Inflammatory macrophage (primary cell): ENCODE results near the gene TMEM176B.
A peak's percentile ranks its signal among the peaks of the same experiment; 100 is the strongest.
"Not testable (repeated sequence)": the region's sequence is repeated elsewhere in the genome, so short reads cannot be mapped to it uniquely, and the experiment has no call there.

Experiments used
- DNase-seq, 2 donors: peaks; one replicate each; pipeline ENCODE4 v3.0.0-alpha.2; 2020 to 2022

Gene TMEM176B

GRCh38 chr7:150788474-150789269 lies 11.5 kb downstream of the TMEM176B start:
- DNase-seq: no peak

GRCh38 chr7:150787321-150788281 lies 12.6 kb downstream of the TMEM176B start:
- peak; percentile 94 to 97 for DNase-seq

DNA sequence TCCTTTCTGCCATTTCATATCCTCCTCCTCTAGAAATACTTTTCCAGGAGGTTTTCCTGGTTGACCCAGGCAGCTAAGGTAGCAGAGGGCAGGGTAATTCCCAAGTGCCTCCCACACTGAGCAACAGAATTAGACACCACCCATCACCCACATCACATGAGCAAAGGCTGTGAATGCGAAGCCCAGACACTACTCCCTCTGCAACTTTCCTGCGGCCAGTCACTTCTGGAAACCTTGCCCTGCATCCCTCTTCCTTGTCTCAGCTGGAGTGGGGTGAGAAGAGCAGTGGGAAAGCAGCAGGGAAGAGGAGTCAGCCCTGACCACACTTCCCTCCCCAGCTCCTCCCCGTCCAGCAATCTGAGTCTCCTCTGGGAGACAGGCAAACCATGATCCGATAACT lies 15.2 kb downstream of the TMEM176B start:
- DNase-seq: peak; percentile 59 to 86

DNA sequence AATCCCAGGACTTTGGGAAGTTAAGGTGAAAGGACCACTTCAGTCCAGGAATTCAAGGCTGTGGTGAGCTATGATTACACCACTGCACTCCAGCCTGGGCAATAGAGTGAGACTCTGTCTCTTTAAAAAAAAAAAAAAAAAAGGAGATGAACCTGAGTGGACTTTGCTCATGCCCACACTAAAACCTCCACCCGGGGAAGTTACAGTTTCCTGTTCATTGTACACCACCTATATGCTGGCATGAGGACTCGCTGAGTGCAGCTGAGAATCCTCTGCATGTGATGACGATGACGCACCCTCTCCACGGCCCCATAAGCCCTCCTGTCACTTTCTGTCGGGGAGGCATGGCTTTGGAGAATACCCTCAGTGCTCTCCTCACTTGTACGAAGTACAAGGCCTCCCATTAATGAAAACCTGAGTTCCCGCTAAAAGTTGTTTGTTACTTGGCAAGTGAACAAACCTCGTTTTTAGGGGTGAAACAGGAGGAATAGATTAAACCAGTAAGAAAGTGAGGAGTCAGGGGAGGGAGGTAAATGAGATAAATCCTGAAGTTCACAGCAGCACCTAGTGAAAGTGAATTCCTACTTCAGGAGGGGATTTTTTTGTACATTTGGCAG lies 15.9 kb downstream of the TMEM176B start:
- DNase-seq: peak; percentile 71 to 88

- DNase-seq: no peak
Measured at GRCh38 chr7:150781961-150782360, 18.2 kb downstream of the TMEM176B start.

GRCh38 chr7:150781103-150781502 lies 19.1 kb downstream of the TMEM176B start:
- peak; percentile 81 to 84 for DNase-seq

- peak in 1 of 2 donors; percentile 34 for DNase-seq
Measured at GRCh38 chr7:150780292-150780691, 19.9 kb downstream of the TMEM176B start.

DNA sequence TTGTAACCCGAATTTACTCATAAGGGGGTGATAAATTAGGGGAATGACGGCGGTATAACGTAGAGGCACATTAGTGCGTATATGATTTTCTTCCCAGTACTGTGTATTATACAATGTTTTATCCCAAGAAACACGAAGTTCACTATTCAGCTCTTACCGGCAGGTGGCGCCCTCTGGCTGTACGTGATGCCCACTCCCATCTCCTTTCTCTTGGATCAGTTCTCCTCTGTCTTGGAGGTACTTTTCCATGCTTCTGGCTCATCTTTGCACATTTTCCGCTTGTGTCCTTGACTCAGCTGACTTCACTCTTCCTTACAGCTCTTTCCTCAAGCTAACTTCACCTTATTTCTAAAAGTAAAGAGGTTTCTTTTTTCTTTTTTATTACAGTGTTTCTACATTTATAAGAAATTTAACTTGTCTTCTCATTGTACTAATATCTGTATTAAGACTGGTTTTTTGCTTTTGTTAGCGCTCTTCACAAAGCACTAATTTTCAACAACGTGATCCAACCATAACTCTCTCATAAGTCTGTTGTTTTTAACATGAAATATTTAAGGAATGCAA lies 21.3 kb downstream of the TMEM176B start:
- peak; percentile 85 to 86 for DNase-seq

DNA sequence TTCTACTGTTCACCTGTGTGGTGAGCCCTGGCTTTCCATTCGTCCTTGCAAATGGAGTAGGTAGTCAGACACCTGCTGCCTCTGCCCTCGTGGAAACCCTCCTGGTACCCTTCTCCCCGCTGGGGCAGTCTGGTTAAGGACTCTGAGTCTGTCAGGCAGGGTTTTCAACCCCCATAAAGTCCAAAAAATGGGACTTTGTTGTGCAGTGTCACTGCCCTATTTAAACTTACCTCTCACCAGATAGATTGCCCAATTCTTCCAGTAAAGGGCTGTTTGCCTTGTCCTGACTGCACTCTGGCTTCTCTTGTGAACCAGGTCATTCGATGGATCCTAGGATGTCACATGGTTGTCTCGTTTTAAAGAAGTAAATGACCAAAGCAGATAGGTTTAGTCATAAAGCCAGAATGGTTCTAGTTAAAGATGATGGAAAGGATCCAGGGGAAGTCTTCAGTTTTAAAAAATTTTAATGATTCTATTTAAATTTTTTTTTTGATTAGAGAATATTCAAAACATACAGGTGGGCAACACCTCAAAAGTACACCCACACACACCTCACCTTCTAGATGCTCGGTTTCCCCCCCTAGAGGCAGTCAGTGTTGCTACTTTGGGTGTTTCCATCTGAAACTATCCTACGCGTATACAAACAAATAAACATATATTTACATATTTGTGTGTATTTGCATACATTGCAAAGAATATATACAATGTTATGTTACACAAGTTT lies 22.0 kb downstream of the TMEM176B start:
- DNase-seq: no peak

- not testable (repeated sequence) for DNase-seq
Measured at GRCh38 chr7:150774131-150774530, 26.0 kb downstream of the TMEM176B start.

- DNase-seq: no peak
Measured at GRCh38 chr7:150769768-150770167, 30.4 kb downstream of the TMEM176B start.

- DNase-seq: no peak
Measured at GRCh38 chr7:150766334-150766709, 33.8 kb downstream of the TMEM176B start.

DNA sequence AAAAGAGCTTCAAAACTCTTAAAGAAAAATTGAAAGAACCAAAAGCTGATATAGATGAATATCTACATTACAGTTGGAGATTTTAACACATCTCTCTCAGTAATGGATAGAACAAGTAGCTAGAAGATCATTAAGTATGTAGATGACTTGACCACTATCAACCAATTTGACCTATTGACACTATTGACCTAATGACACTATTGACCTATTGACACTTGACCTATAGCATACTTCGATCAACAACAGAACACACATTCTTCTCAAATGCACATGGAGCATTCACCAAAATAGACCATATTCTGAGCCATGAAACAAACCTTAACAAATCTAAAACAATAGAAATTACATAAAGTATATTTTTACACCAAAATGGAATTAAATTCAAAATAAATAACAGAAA lies 40.7 kb downstream of the TMEM176B start:
- DNase-seq: no peak

DNA sequence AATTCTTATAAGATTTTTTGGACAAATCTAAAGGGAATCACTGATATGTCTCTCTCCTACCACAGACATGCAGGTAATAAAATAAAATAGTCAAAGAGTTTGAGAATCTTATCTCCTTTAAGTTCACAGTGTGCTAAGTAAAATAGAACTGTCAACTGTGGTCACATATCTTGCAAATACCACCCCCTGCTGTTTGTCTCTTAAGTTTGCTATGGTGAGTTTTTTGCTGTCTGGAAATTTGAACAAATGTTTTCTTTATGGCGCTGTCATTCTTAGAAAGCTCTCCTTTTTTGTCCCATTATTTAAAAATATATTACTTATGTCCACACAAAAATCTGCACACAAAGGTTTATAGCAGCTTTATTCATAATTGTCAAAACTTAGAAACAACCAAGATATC lies 43.3 kb downstream of the TMEM176B start:
- DNase-seq: peak; percentile 37 to 60

GRCh38 chr7:150756166-150756565 lies 44.0 kb downstream of the TMEM176B start:
- DNase-seq: no peak

DNA sequence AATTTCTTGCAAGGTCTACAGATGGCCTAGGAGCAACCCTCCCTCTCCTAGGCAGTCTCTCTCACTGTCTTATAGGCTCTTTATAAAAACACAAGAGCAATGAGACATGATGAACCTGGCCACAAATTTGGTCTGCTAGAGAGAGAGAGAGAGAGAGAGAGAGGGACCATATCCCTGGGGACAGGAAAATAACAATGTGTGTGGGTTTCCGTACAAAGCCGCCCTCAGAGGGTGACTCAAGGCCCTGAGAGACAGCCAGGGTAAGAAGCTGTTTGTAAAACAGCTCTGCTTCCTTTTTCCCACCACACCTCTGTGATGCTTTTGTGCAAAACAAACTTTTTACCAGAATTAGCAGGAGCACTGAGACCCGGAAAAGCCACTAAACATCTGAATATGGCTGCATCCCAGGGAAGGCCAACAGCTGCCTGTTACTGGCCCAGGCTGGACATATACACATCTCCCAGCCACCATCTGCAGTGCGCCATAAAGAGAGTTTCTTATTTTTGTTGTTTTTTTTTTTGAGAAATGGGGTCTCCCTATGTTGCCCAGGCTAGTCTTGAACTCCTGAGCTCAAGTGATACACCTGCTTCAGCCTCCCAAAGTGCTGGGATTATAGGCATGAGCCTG lies 44.6 kb downstream of the TMEM176B start:
- peak; percentile 47 to 73 for DNase-seq

DNA sequence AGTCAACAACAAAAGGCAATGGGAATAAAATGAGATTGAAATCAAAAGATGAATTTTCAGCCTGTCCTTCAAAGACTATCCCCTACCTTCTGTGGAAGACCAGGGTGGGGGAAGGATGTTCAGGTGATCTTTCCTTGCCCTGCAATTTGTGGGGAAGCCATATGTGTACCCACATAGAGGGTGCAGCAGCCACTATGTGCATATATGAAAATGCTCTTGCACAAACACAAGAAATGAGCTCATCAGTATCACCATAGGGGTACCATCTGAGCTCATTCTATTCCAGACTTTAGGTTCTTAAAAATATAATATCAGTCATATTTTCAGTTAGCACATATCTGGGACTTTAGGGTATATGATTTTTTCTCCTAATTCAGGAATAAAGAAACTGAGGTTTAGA lies 45.2 kb downstream of the TMEM176B start:
- peak in 1 of 2 donors; percentile 19 for DNase-seq

GRCh38 chr7:150753826-150754603 lies 46.1 kb downstream of the TMEM176B start:
- DNase-seq: peak; percentile 19 to 22

DNA sequence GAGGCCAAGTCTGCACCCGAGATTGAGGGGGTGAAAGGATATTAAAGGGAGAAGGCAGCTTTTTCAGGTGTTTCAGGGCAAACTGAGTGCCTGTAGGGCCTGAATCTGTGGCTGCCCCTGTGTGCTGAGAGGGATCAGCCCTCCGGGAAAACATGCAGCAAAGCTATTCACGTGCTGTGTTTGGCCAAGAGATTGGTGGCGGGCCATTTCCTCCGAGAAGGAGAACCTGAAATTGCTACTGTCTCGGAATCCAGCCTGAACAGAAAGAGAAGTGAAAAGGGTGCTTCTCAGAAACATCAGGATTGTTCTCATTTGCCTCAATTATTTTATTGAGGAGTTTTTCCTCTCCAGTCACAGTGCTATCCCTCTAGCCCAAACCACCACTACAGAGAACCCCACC lies 46.9 kb downstream of the TMEM176B start:
- peak; percentile 60 to 70 for DNase-seq

DNA sequence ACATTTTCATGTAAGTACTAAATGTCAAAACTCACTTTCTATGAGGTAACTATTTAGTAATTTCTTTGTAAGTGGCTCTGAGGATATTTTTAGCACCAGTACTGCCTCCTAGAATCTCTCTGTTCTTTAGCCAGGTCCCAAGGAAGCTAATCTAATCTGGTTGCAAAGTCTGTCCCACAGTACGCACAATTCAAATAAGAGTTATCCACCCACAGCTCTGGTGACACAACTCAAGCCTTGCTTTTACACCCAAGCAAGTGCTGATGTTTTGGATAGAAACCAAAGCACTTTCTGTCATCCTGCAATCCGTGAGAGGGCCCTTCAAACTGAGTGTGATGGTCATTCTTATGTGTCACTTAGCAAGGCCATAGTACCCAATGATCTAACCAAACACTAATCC lies 48.5 kb downstream of the TMEM176B start:
- no peak for DNase-seq

GRCh38 chr7:150748376-150748775 lies 51.8 kb downstream of the TMEM176B start:
- peak in 1 of 2 donors; percentile 19 for DNase-seq
